A673 (cell line): Measurements from ENCODE around the gene UGGT2. TPM values are rescaled to one million over a fixed set of nuclear protein-coding genes. Genes with fewer than 3 reads are reported as not detected.
A peak's percentile ranks its signal among the peaks of the same experiment; 100 is the strongest.

ENCODE experiments used
- BruUV-seq: library from RNA; stranded (reverse); fragments of 400-500 nt; replicated peaks from 2 replicates; lab custom pipeline; 2021; lab: Mats Ljungman, UMichigan
- CTCF ChIA-PET: fragments of 300-600 bp; sonication (Branson Sonifier 250); formaldehyde crosslinking; loops from one replicate; lab custom pipeline; 2022; ENCODE audit warnings: antibody characterized with exemption; lab: Charles Lee
- POLR2A ChIA-PET: fragments of 300-600 bp; sonication (Branson Sonifier 250); formaldehyde crosslinking; loops from one replicate; lab custom pipeline; 2022; ENCODE audit warnings: antibody characterized with exemption; ENCODE audit not compliant: low non-redundant PET; lab: Charles Lee
- DNase-seq: peaks from one replicate; pipeline ENCODE4 v3.0.0-alpha.2; 2015; ENCODE audit warnings: low spot score
- H3K27ac ChIP-seq: fragments of 200-600 bp; sonication (generic); 2 replicates; pipeline ENCODE4 v1.5.1; 2016; ENCODE audit warnings: mixed run types, low read depth, mild to moderate bottlenecking, mixed read lengths, antibody characterized with exemption, low read length; ENCODE audit not compliant: poor library complexity, severe bottlenecking
- H3K27me3 ChIP-seq: fragments of 200-600 bp; sonication (generic); replicated peaks from 2 replicates; pipeline ENCODE4 v1.6.1; 2017; ENCODE audit warnings: mixed run types, low read depth, mild to moderate bottlenecking, mixed read lengths, antibody characterized with exemption, low read length; ENCODE audit not compliant: insufficient read depth, poor library complexity
- H3K36me3 ChIP-seq: fragments of 200-600 bp; sonication (generic); 2 replicates; pipeline ENCODE4 v1.6.1; 2016; ENCODE audit warnings: mixed run types, mild to moderate bottlenecking, mixed read lengths, antibody characterized with exemption, low read length; ENCODE audit not compliant: insufficient read depth, poor library complexity, severe bottlenecking
- H3K4me1 ChIP-seq: fragments of 200-600 bp; sonication (generic); 2 replicates; pipeline ENCODE4 v1.6.1; 2017; ENCODE audit warnings: mixed run types, mild to moderate bottlenecking, mixed read lengths, antibody characterized with exemption, low read length; ENCODE audit not compliant: insufficient read depth, poor library complexity, severe bottlenecking
- H3K4me3 ChIP-seq: fragments of 200-600 bp; sonication (generic); 2 replicates; pipeline ENCODE4 v1.5.1; 2016; ENCODE audit warnings: low read depth, mixed run types, mild to moderate bottlenecking, mixed read lengths, low read length; ENCODE audit not compliant: poor library complexity, severe bottlenecking
- H3K9me3 ChIP-seq: fragments of 200-600 bp; sonication (generic); 2 replicates; pipeline ENCODE4 v1.6.1; 2016; ENCODE audit warnings: mixed run types, low read depth, mild to moderate bottlenecking, mixed read lengths, antibody characterized with exemption, low read length; ENCODE audit not compliant: poor library complexity, severe bottlenecking
- CTCF ChIP-seq: fragments of 300-800, 200-600 bp; sonication (generic); conservative IDR thresholded peaks from 2 replicates; pipeline ENCODE4 v1.5.1; 2017; ENCODE audit warnings: low read depth, mild to moderate bottlenecking, antibody characterized with exemption, low read length, moderate library complexity, mixed read lengths
- EZH2 ChIP-seq: fragments of 200-600 bp; sonication (generic); IDR thresholded peaks from 2 replicates; pipeline ENCODE4 v1.6.1; 2017; ENCODE audit warnings: borderline replicate concordance, low read depth, mild to moderate bottlenecking, mixed read lengths, antibody characterized with exemption, low read length; ENCODE audit not compliant: poor library complexity, severe bottlenecking
- intact Hi-C: fragments of 100-400 bp; cut with micrococcal nuclease; formaldehyde crosslinking; loops from one replicate; pipeline ENCODE4 v1.10.0; 2022; ENCODE audit not compliant: unreplicated experiment
- total RNA-seq: library from RNA; stranded (reverse); gene quantifications from 2 replicates; pipeline ENCODE4 v1.2.3, GENCODE V29; 2021

UGGT2 gene
- total RNA-seq, 1 experiment from 2014 or later: 10.1 TPM

GRCh38 chr13:96091164-96092117, 38.2 kb upstream of the UGGT2 start:
- Histone ChIP-seq H3K27me3 (peaks cover 89% of the 10 kb centered on the region), H3K27ac (no peak overlapping the region), H3K4me3 (no peak overlapping the region), H3K4me1 (no peaks in the 10 kb centered on the region), H3K9me3 (no peaks in the 10 kb centered on the region), H3K36me3 (no peaks in the 10 kb centered on the region)
- BruUV-seq: no TSS peak
- POLR2A ChIA-PET: no interaction called here
- TF ChIP-seq EZH2 (peak; percentile 40), CTCF (no peak)
- intact Hi-C loops: no loop called here
- no peak for DNase-seq
- CTCF ChIA-PET: no interaction called here

GRCh38 chr13:96090240-96091101, 37.3 kb upstream of the UGGT2 start:
- CTCF ChIA-PET: no interaction called here
- Histone ChIP-seq H3K36me3 (no peaks in the 10 kb centered on the region), H3K27ac (no peak overlapping the region), H3K27me3 (peaks cover 90% of the 10 kb centered on the region), H3K4me3 (peak overlapping the region; percentile 38), H3K9me3 (no peaks in the 10 kb centered on the region), H3K4me1 (no peaks in the 10 kb centered on the region)
- POLR2A ChIA-PET: no interaction called here
- intact Hi-C loops: no loop called here
- no TSS peak for BruUV-seq
- TF ChIP-seq EZH2: peak; percentile 70
- TF ChIP-seq CTCF: no peak
- DNase-seq: peak; percentile 15

GRCh38 chr13:96089749-96090239, 36.6 kb upstream of the UGGT2 start, which contains the start of gene HS6ST3:
TSS of gene HS6ST3 (plus strand) at chr13:96090107.
- Histone ChIP-seq H3K27ac (no peak within 1 kb of the TSS), H3K36me3 (no peaks in the 10 kb centered on the region), H3K4me3 (peak within 1 kb of the TSS; percentile 38), H3K9me3 (no peaks in the 10 kb centered on the region), H3K4me1 (no peaks in the 10 kb centered on the region), H3K27me3 (peaks cover 87% of the 10 kb centered on the region)
- POLR2A ChIA-PET: no interaction called here
- intact Hi-C loops: no loop called here
- peak; percentile 31 for DNase-seq
- TF ChIP-seq EZH2 (peak; percentile 84), CTCF (no peak)
- CTCF ChIA-PET: no interaction called here
- no TSS peak for BruUV-seq
